Loucy (cell line): ENCODE results near the gene ZNF669.

ENCODE experiments used
- EZH2phosphoT487 ChIP-seq: fragments of 200-600 bp; IDR thresholded peaks from 2 replicates; pipeline ENCODE4 v1.6.1; 2018; ENCODE audit warnings: antibody characterized with exemption, mild to moderate bottlenecking, moderate library complexity, borderline replicate concordance
- TF ChIP-seq, protein P1 (sequence below): fragments of 200-600 bp; sonication (generic); conservative IDR thresholded peaks from 2 replicates; pipeline ENCODE4 v1.5.1; 2014; ENCODE audit warnings: mild to moderate bottlenecking, antibody characterized with exemption, low read length

DNA sequence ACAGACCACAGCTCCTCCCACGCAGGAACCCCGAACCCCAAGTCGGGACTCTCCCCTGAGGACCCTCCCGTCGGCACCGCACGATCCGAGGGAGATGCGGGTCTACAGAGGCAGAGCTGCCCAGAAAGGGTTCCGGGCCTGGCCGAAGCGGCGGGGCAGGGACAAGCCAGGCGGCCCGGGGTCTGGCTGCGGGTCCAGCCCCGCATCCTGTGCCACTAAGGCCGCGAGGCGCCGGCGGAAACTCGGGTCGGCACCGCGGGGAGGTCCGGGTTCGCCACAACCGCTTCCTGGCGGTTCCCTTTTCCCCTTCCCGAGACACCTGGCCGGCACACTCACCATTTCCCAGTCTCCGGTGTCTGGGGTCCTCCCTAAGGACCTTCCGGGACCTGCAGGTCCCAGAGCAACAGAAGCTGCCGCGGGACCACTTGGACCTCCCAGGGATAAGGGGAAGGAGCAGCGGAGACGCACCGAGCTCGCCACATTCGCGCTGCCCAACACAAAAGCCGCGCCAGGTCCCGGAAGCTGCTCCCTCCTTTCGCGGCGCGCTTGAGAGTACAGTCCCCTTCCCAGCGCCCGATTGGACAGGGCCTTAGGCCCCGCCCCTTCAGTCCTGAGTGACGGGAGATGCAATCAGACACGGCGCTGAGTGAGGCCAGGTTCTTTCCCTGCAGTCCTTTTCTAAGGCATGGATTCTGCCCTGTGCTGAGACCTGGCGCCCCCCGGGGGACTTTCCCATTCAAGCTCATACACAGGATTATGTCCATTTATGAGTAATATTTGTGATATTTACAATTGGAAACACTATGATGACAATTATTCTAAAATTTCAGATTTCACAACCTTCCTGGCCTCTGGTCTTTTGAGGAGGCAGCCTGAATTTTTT is 25.7 kb downstream of the ZNF669 start, which contains the start of gene ZNF670:
- TF ChIP-seq, protein P1, sequence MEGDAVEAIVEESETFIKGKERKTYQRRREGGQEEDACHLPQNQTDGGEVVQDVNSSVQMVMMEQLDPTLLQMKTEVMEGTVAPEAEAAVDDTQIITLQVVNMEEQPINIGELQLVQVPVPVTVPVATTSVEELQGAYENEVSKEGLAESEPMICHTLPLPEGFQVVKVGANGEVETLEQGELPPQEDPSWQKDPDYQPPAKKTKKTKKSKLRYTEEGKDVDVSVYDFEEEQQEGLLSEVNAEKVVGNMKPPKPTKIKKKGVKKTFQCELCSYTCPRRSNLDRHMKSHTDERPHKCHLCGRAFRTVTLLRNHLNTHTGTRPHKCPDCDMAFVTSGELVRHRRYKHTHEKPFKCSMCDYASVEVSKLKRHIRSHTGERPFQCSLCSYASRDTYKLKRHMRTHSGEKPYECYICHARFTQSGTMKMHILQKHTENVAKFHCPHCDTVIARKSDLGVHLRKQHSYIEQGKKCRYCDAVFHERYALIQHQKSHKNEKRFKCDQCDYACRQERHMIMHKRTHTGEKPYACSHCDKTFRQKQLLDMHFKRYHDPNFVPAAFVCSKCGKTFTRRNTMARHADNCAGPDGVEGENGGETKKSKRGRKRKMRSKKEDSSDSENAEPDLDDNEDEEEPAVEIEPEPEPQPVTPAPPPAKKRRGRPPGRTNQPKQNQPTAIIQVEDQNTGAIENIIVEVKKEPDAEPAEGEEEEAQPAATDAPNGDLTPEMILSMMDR, result peak; percentile 40
- TF ChIP-seq EZH2phosphoT487, result no peak
